Breast epithelium (tissue), 4 donors: ENCODE measurements around the gene NR3C1. TPM values are rescaled to one million over a fixed set of nuclear protein-coding genes. Genes with fewer than 3 reads are reported as not detected.

ENCODE experiments used
- DNase-seq, 2 donors: peaks; one replicate each; pipeline ENCODE4 v3.0.0-alpha.2; 2019; ENCODE audit warnings: low spot score in 2 of 2
- H3K27ac ChIP-seq, 2 donors: fragments of 200-600 bp; sonication (generic) in 1 of 2; one replicate each; pipeline ENCODE4 v1.5.1; 2016 to 2019; ENCODE audit warnings: mild to moderate bottlenecking in 1 of 2
- H3K27me3 ChIP-seq, 2 donors: fragments of 200-600 bp; sonication (generic) in 1 of 2; one replicate each; pipeline versions ENCODE4 v1.5.1 to v1.6.0; 2017 to 2019; ENCODE audit warnings: control low read depth in 1 of 2, mild to moderate bottlenecking in 1 of 2
- H3K36me3 ChIP-seq: fragments of 200-600 bp; one replicate; pipeline ENCODE4 v1.5.1; 2019
- H3K4me1 ChIP-seq, 2 donors: fragments of 200-600 bp; sonication (generic); one replicate each; pipeline ENCODE4 v1.5.1; 2016 to 2019; ENCODE audit warnings: control low read depth in 1 of 2
- H3K4me3 ChIP-seq, 3 donors: fragments of 200-600 bp; sonication (generic); 1 replicate in 2 of 3; 2 replicates in 1 of 3; pipeline ENCODE4 v1.5.1; 2016 to 2019; ENCODE audit warnings: mild to moderate bottlenecking in 3 of 3, moderate library complexity in 2 of 3
- H3K9me3 ChIP-seq, 2 donors: fragments of 200-600 bp; sonication (generic) in 1 of 2; one replicate each; pipeline ENCODE4 v1.5.1; 2016 to 2019; ENCODE audit warnings: control low read depth in 1 of 2
- CTCF ChIP-seq, 3 donors: fragments of 450-650 bp; IDR thresholded peaks; one replicate each; pipeline ENCODE4 v1.5.1; 2016 to 2017; ENCODE audit warnings: antibody characterized with exemption in 3 of 3, mild to moderate bottlenecking in 3 of 3, moderate library complexity in 3 of 3
- POLR2A ChIP-seq: fragments of 450-650 bp; IDR thresholded peaks from one replicate; pipeline ENCODE4 v1.6.1; 2016; ENCODE audit warnings: antibody characterized with exemption, mild to moderate bottlenecking, moderate library complexity
- POLR2AphosphoS5 ChIP-seq, 3 donors: sonication (generic); formaldehyde crosslinking; IDR thresholded peaks; one replicate each; pipeline ENCODE4 v1.6.1; 2017; ENCODE audit warnings: antibody characterized with exemption in 3 of 3
- intact Hi-C: fragments of 100-400 bp; cut with DNase I; formaldehyde crosslinking; loops from one replicate; pipeline ENCODE4 v1.15.1; 2023; ENCODE audit warnings: low total_unique reads
- total RNA-seq, 3 donors: library from RNA; depleted of rRNA; stranded (reverse); fragments of >200 nt; gene quantifications; one replicate each; pipeline ENCODE4 v1.1.0, GENCODE V29; 2016

NR3C1 gene
- total RNA-seq, 3 donors from 2014 or later, result 51.1 to 122 (median 69.7) TPM

- intact Hi-C loops, result no loop called here
These were observed 156.2 kb downstream of the NR3C1 start for GRCh38 chr5:143247134-143247815.

GRCh38 chr5:143245929-143246561, 157.4 kb downstream of the NR3C1 start:
- H3K27ac ChIP-seq, result no peak overlapping the region
- DNase-seq, result no peak
- no peaks in the 10 kb centered on the region for H3K36me3 ChIP-seq
- H3K9me3 ChIP-seq, result no peaks in the 10 kb centered on the region
- no peak for TF ChIP-seq POLR2A
- TF ChIP-seq POLR2AphosphoS5 (IDR thresholded peaks at IDR 0.05), result no peak
- TF ChIP-seq CTCF (IDR thresholded peaks at IDR 0.05), result no peak
- intact Hi-C loops, result no loop called here
- H3K27me3 ChIP-seq, result no peaks in the 10 kb centered on the region
- H3K4me1 ChIP-seq, result peaks cover 0 to 3% of the 10 kb centered on the region in 2 donors
- H3K4me3 ChIP-seq, result no peak overlapping the region

More at GRCh38 chr5:143247134-143247815, 156.2 kb downstream of the NR3C1 start:
- H3K4me3 ChIP-seq, result no peak overlapping the region
- H3K9me3 ChIP-seq, result no peaks in the 10 kb centered on the region
- no peaks in the 10 kb centered on the region for H3K27me3 ChIP-seq
- no peak overlapping the region for H3K27ac ChIP-seq
- no peak for DNase-seq
- H3K4me1 ChIP-seq, result peaks cover 0 to 3% of the 10 kb centered on the region in 2 donors
- no peaks in the 10 kb centered on the region for H3K36me3 ChIP-seq
- TF ChIP-seq CTCF (IDR thresholded peaks at IDR 0.05) (no peak), POLR2AphosphoS5 (IDR thresholded peaks at IDR 0.05) (no peak), POLR2A (no peak)

- Histone ChIP-seq H3K36me3 (no peaks in the 10 kb centered on the region), H3K4me1 (peaks cover 0 to 3% of the 10 kb centered on the region in 2 donors), H3K4me3 (no peak overlapping the region), H3K9me3 (no peaks in the 10 kb centered on the region), H3K27ac (peak overlapping the region in 1 of 2 donors; percentile 73), H3K27me3 (no peaks in the 10 kb centered on the region)
- intact Hi-C loops, result no loop called here
- no peak for DNase-seq
- TF ChIP-seq CTCF (IDR thresholded peaks at IDR 0.05), result no peak
- no peak for TF ChIP-seq POLR2A
- TF ChIP-seq POLR2AphosphoS5 (IDR thresholded peaks at IDR 0.05), result no peak
These were observed 158.5 kb downstream of the NR3C1 start for GRCh38 chr5:143244990-143245389.

GRCh38 chr5:143244000-143244736, 159.3 kb downstream of the NR3C1 start:
- H3K9me3 ChIP-seq, result no peaks in the 10 kb centered on the region
- H3K27me3 ChIP-seq, result no peaks in the 10 kb centered on the region
- no peaks in the 10 kb centered on the region for H3K36me3 ChIP-seq
- DNase-seq, result peak in 1 of 2 donors; percentile 81
- TF ChIP-seq POLR2A (no peak), POLR2AphosphoS5 (IDR thresholded peaks at IDR 0.05) (peak in 2 of 3 donors; percentile 17 to 75), CTCF (IDR thresholded peaks at IDR 0.05) (no peak)
- peaks cover 0 to 3% of the 10 kb centered on the region in 2 donors for H3K4me1 ChIP-seq
- H3K27ac ChIP-seq, result peak overlapping the region; percentile 73 to 85
- intact Hi-C loops, result no loop called here
- peak overlapping the region in 2 of 3 donors; percentile 1 to 54 for H3K4me3 ChIP-seq

- Histone ChIP-seq H3K36me3 (no peaks in the 10 kb centered on the region), H3K4me3 (no peak overlapping the region), H3K9me3 (no peaks in the 10 kb centered on the region), H3K4me1 (peaks cover 0 to 3% of the 10 kb centered on the region in 2 donors), H3K27ac (peak overlapping the region; percentile 73 to 85), H3K27me3 (no peaks in the 10 kb centered on the region)
- no peak for DNase-seq
- intact Hi-C loops, result no loop called here
- TF ChIP-seq POLR2A (no peak), POLR2AphosphoS5 (IDR thresholded peaks at IDR 0.05) (no peak), CTCF (IDR thresholded peaks at IDR 0.05) (no peak)
These were observed 160.4 kb downstream of the NR3C1 start for GRCh38 chr5:143243103-143243502.
